ENCODE measurements around the gene SPO11.
A peak's percentile ranks its signal among the peaks of the same experiment; 100 is the strongest.

The SPO11 gene

GRCh38 chr20:57380081-57380750 lies 50.6 kb downstream of the SPO11 start:
- no peak overlapping the region for H3K4me3 ChIP-seq (ENCODE audit: low read length)
- no peak for DNase-seq (ENCODE audit: low read depth)
- no peak for TF ChIP-seq CTCF (IDR thresholded peaks at IDR 0.05; ENCODE audit: insufficient read depth, low read depth, low read length, missing control alignments)

- TF ChIP-seq CTCF (IDR thresholded peaks at IDR 0.05; ENCODE audit: insufficient read depth, low read depth, low read length, missing control alignments): peak; percentile 96
- no peak overlapping the region for H3K4me3 ChIP-seq (ENCODE audit: low read length)
- peak; percentile 71 for DNase-seq (ENCODE audit: low read depth)
These were observed 52.2 kb downstream of the SPO11 start for GRCh38 chr20:57381596-57382503.

GRCh38 chr20:57382516-57382915 lies 52.9 kb downstream of the SPO11 start:
- no peak for TF ChIP-seq CTCF (IDR thresholded peaks at IDR 0.05; ENCODE audit: insufficient read depth, low read depth, low read length, missing control alignments)

GRCh38 chr20:57383447-57384347 lies 54.1 kb downstream of the SPO11 start:
- DNase-seq (ENCODE audit: low read depth): no peak
- no peak overlapping the region for H3K4me3 ChIP-seq (ENCODE audit: low read length)
- no peak for TF ChIP-seq CTCF (IDR thresholded peaks at IDR 0.05; ENCODE audit: insufficient read depth, low read depth, low read length, missing control alignments)

More at GRCh38 chr20:57382516-57382915, 52.9 kb downstream of the SPO11 start:
- no peak overlapping the region for H3K4me3 ChIP-seq (ENCODE audit: low read length)
- DNase-seq (ENCODE audit: low read depth): no peak

- TF ChIP-seq CTCF (IDR thresholded peaks at IDR 0.05; ENCODE audit: insufficient read depth, low read depth, low read length, missing control alignments): no peak
- H3K4me3 ChIP-seq (ENCODE audit: low read length): no peak overlapping the region
- DNase-seq (ENCODE audit: low read depth): no peak
These were observed 54.9 kb downstream of the SPO11 start for GRCh38 chr20:57384486-57384885.

- no peak for DNase-seq (ENCODE audit: low read depth)
- TF ChIP-seq CTCF (IDR thresholded peaks at IDR 0.05; ENCODE audit: insufficient read depth, low read depth, low read length, missing control alignments): no peak
- H3K4me3 ChIP-seq (ENCODE audit: low read length): no peak overlapping the region
These were observed 55.6 kb downstream of the SPO11 start for GRCh38 chr20:57384953-57385761.
